Esophagus squamous epithelium (tissue), 4 donors: ENCODE measurements around the gene STAT5B.

Experiments used
- CTCF ChIP-seq, 6 experiments: fragments of 450-650 bp in 4 of 6; fragments of 200-600 bp in 2 of 6; sonication (generic) in 2 of 6; IDR thresholded peaks; one replicate each; pipeline ENCODE4 v1.5.1; 2016 to 2019; ENCODE audit warnings: antibody characterized with exemption in 6 of 6, mild to moderate bottlenecking in 4 of 6, moderate library complexity in 4 of 6
- POLR2A ChIP-seq, 4 donors: fragments of 450-650 bp; IDR thresholded peaks; one replicate each; pipeline ENCODE4 v1.6.1; 2017; ENCODE audit warnings: antibody characterized with exemption in 4 of 4, mild to moderate bottlenecking in 4 of 4, moderate library complexity in 3 of 4

DNA sequence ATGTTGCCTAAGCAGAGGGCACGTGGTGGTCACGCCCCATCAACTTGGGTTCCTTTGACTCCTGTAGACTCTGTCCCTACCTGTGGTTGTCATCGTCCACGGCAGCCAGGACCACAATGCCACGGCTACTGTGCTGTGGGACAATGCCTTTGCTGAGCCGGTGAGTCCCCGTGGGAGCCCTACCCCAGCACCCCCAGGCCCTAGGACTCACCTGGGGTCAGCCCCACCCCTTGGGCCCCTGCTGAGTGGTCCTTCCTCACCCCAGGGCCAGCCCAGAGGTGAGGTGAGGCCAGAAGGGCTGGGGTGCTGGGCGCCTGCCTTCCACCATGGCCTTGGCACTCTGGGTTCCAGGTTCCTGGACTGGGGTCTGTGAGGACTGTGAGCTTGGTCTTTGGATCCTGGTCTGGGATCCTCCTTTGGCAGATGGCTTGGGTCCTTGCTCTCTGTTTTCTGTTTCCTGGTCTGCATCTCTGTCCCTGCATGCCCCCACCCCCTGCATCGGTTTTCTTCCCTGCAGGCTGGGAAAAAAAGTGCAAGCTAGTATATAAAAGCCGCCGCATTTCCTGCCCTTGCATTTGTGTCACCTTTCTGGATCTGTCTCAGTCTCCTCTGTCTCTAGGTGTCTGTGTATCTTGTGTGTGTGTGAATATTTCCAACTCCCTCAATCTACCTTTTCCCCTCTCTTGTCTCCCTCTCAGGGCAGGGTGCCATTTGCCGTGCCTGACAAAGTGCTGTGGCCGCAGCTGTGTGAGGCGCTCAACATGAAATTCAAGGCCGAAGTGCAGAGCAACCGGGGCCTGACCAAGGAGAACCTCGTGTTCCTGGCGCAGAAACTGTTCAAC lies 29.6 kb upstream of the STAT5B start:
- TF ChIP-seq CTCF (IDR thresholded peaks at IDR 0.05) (no peak), POLR2A (IDR thresholded peaks at IDR 0.05) (no peak)
